CD4-positive, alpha-beta T cell (primary cell): Measurements from ENCODE around the gene LSG1. TPM values are rescaled to one million over a fixed set of nuclear protein-coding genes. Genes with fewer than 3 reads are reported as not detected.
A peak's percentile ranks its signal among the peaks of the same experiment; 100 is the strongest.

Source experiments
- ATAC-seq: fragments of 200-7000 bp; cut with Tn5 transposase; one replicate; pipeline ENCODE4 v1.10.0; 2022; ENCODE audit warnings: mild to moderate bottlenecking; ENCODE audit not compliant: poor library complexity
- CTCF ChIA-PET: fragments of 350-600 bp; sonication (Branson Sonifier 250); formaldehyde crosslinking; loops from one replicate; lab custom pipeline; 2021; ENCODE audit warnings: antibody characterized with exemption, inconsistent platforms; lab: Charles Lee
- POLR2A ChIA-PET: fragments of 350-600 bp; sonication (Branson Sonifier 250); formaldehyde crosslinking; loops from one replicate; lab custom pipeline; 2021; ENCODE audit warnings: antibody characterized with exemption, inconsistent platforms; lab: Charles Lee
- DNase-seq, 14 experiments: peaks; one replicate each; pipeline ENCODE4 v3.0.0-alpha.2; 2013 to 2020; ENCODE audit warnings: mixed read lengths in 2 of 14
- H3K27ac ChIP-seq, 2 donors: one replicate each; pipeline versions ENCODE4 v1.5.1 to v1.7.0; 2013; ENCODE audit warnings: low read length in 2 of 2, low read depth in 1 of 2, mild to moderate bottlenecking in 1 of 2
- H3K27me3 ChIP-seq, 2 experiments: 1 replicate in 1 of 2; 2 replicates in 1 of 2; pipeline versions ENCODE4 v1.6.1 to v1.7.0; 2013; ENCODE audit warnings: low read length in 2 of 2, control low read depth in 1 of 2, mild to moderate bottlenecking in 1 of 2, moderate library complexity in 1 of 2; ENCODE audit not compliant: insufficient read depth in 2 of 2, control insufficient read depth in 1 of 2
- H3K36me3 ChIP-seq: one replicate; pipeline ENCODE4 v1.6.1; 2013; ENCODE audit warnings: low read length, control low read depth; ENCODE audit not compliant: insufficient read depth
- H3K4me1 ChIP-seq: one replicate; pipeline ENCODE4 v1.6.1; 2013; ENCODE audit warnings: low read length, control low read depth; ENCODE audit not compliant: insufficient read depth
- H3K4me3 ChIP-seq: one replicate; pipeline ENCODE4 v1.5.1; 2013; ENCODE audit warnings: mild to moderate bottlenecking, low read length, moderate library complexity
- H3K9me3 ChIP-seq, 2 experiments: 1 replicate in 1 of 2; 2 replicates in 1 of 2; pipeline versions ENCODE4 v1.6.1 to v1.7.0; 2013; ENCODE audit warnings: low read length in 2 of 2, mild to moderate bottlenecking in 2 of 2, control low read depth in 1 of 2, moderate library complexity in 1 of 2; ENCODE audit not compliant: control insufficient read depth in 1 of 2, insufficient read depth in 1 of 2
- H3K27ac Mint-ChIP-seq: one replicate; pipeline ENCODE4 v1.8.0; 2020; ENCODE audit warnings: mixed read lengths
- H3K27me3 Mint-ChIP-seq: one replicate; pipeline ENCODE4 v1.8.0; 2021; ENCODE audit warnings: mixed read lengths
- H3K36me3 Mint-ChIP-seq: one replicate; pipeline ENCODE4 v1.8.0; 2021; ENCODE audit warnings: low read depth, mixed read lengths
- H3K4me1 Mint-ChIP-seq: one replicate; pipeline ENCODE4 v1.8.0; 2021; ENCODE audit warnings: low read depth, mixed read lengths
- H3K4me3 Mint-ChIP-seq: one replicate; pipeline ENCODE4 v1.8.0; 2020; ENCODE audit warnings: mild to moderate bottlenecking, mixed read lengths
- H3K9me3 Mint-ChIP-seq: one replicate; pipeline ENCODE4 v1.8.0; 2020; ENCODE audit warnings: mixed read lengths
- CTCF ChIP-seq: fragments of 200-600 bp; IDR thresholded peaks from one replicate; pipeline ENCODE4 v1.8.0; 2022; ENCODE audit warnings: antibody characterized with exemption, mild to moderate bottlenecking
- intact Hi-C, 2 experiments: fragments of 100-400 bp; cut with DNase I in 1 of 2; cut with micrococcal nuclease in 1 of 2; formaldehyde crosslinking; loops; one replicate each; pipeline versions ENCODE4 v1.15.1 to v1.9.0; 2023 to 2025; cut with DNase I, micrococcal nuclease
- total RNA-seq, 174 experiments: library from RNA in 2 of 174; stranded (reverse) in 2 of 174; gene quantifications; one replicate each; pipeline ENCODE4 v1.2.3 and lab custom pipeline; 2021 to 2026

Gene LSG1
- total RNA-seq, 2 experiments from 2014 or later = 37.9 to 44.6 TPM

- peaks cover 20% of the 10 kb centered on the region for H3K4me1 Mint-ChIP-seq
- TF ChIP-seq CTCF = no peak
- Histone ChIP-seq H3K36me3 (peaks cover 30% of the 10 kb centered on the region), H3K27ac (no peak overlapping the region), H3K27me3 (no peaks in the 10 kb centered on the region), H3K4me3 (no peak overlapping the region), H3K4me1 (peaks cover 3% of the 10 kb centered on the region), H3K9me3 (no peaks in the 10 kb centered on the region)
- no peak overlapping the region for H3K27ac Mint-ChIP-seq
- H3K4me3 Mint-ChIP-seq = peak overlapping the region; percentile 2
- ATAC-seq (no peak), DNase-seq (no peak)
- POLR2A ChIA-PET = interaction anchor here (0.7 kb wide), 1 partner anchor 243 kb away, joined by 3 read pairs; no protein-coding TSS in a partner anchor
- no peaks in the 10 kb centered on the region for H3K27me3 Mint-ChIP-seq
- H3K9me3 Mint-ChIP-seq = no peaks in the 10 kb centered on the region
- CTCF ChIA-PET = no interaction called here
- peaks cover 42% of the 10 kb centered on the region for H3K36me3 Mint-ChIP-seq
- intact Hi-C loops = no loop called here
Measured at GRCh38 chr3:194638991-194639605, 32.9 kb downstream of the LSG1 start.

- H3K27me3 ChIP-seq = no peaks in the 10 kb centered on the region
- intact Hi-C loops = no loop called here
- Mint-ChIP-seq H3K4me1 (peaks cover 20% of the 10 kb centered on the region), H3K27ac (no peak overlapping the region), H3K9me3 (no peaks in the 10 kb centered on the region), H3K4me3 (peak overlapping the region; percentile 38), H3K27me3 (no peaks in the 10 kb centered on the region), H3K36me3 (peaks cover 29% of the 10 kb centered on the region)
- H3K4me3 ChIP-seq = no peak overlapping the region
- no peaks in the 10 kb centered on the region for H3K9me3 ChIP-seq
- ATAC-seq (no peak), DNase-seq (no peak)
- ChIA-PET CTCF (no interaction called here), POLR2A (no interaction called here)
- H3K27ac ChIP-seq = no peak overlapping the region
- TF ChIP-seq CTCF = no peak
- H3K4me1 ChIP-seq = peaks cover 9% of the 10 kb centered on the region
- peaks cover 18% of the 10 kb centered on the region for H3K36me3 ChIP-seq
Measured at GRCh38 chr3:194637541-194638400, 34.2 kb downstream of the LSG1 start.

GRCh38 chr3:194637066-194637465 lies 34.9 kb downstream of the LSG1 start:
- no peaks in the 10 kb centered on the region for H3K27me3 Mint-ChIP-seq
- no peak for DNase-seq
- H3K4me3 ChIP-seq = no peak overlapping the region
- TF ChIP-seq CTCF = no peak
- no peak overlapping the region for H3K27ac ChIP-seq
- peak overlapping the region; percentile 54 for H3K4me3 Mint-ChIP-seq
- H3K27me3 ChIP-seq = no peaks in the 10 kb centered on the region
- H3K9me3 ChIP-seq = no peaks in the 10 kb centered on the region
- CTCF ChIA-PET = no interaction called here
- intact Hi-C loops = no loop called here
- H3K4me1 Mint-ChIP-seq = peaks cover 22% of the 10 kb centered on the region
- H3K4me1 ChIP-seq = peaks cover 16% of the 10 kb centered on the region
- H3K36me3 Mint-ChIP-seq = peaks cover 22% of the 10 kb centered on the region
- POLR2A ChIA-PET = no interaction called here
- H3K9me3 Mint-ChIP-seq = no peaks in the 10 kb centered on the region
- no peak for ATAC-seq
- peaks cover 12% of the 10 kb centered on the region for H3K36me3 ChIP-seq
- H3K27ac Mint-ChIP-seq = no peak overlapping the region
